Astrocyte (in vitro differentiated cells and primary cell): ENCODE data around the gene FRMD4A. TPM values are rescaled to one million over a fixed set of nuclear protein-coding genes. Genes with fewer than 3 reads are reported as not detected.
"Not testable (repeated sequence)": the region's sequence is repeated elsewhere in the genome, so short reads cannot be mapped to it uniquely, and the experiment has no call there.

Source experiments
- DNase-seq: peaks from one replicate; pipeline ENCODE4 v3.0.0-alpha.2; 2010; ENCODE audit warnings: low read depth
- FAIRE-seq: peaks from 2 replicates; lab custom pipeline; 2011; peaks lifted over from hg19 to GRCh38; lab: Jason Lieb, UNC
- H2AFZ ChIP-seq: 2 replicates; pipeline ENCODE4 v1.6.0; 2012; ENCODE audit warnings: low read depth, low read length, inconsistent platforms
- H3K27ac ChIP-seq: 2 replicates; pipeline ENCODE4 v1.5.1; 2011; ENCODE audit warnings: low read depth, low read length, inconsistent platforms
- H3K27me3 ChIP-seq: 2 replicates; pipeline ENCODE4 v1.6.0; 2011; ENCODE audit warnings: low read length, inconsistent platforms; ENCODE audit not compliant: insufficient read depth
- H3K36me3 ChIP-seq: 2 replicates; pipeline ENCODE4 v1.5.1; 2011; ENCODE audit warnings: low read length, inconsistent platforms; ENCODE audit not compliant: insufficient read depth
- H3K4me1 ChIP-seq: 2 replicates; pipeline ENCODE4 v1.5.1; 2011; ENCODE audit warnings: low read length, inconsistent platforms; ENCODE audit not compliant: insufficient read depth
- H3K4me2 ChIP-seq: 2 replicates; pipeline ENCODE4 v1.6.0; 2012; ENCODE audit warnings: low read length, inconsistent platforms
- H3K4me3 ChIP-seq: 2 replicates; pipeline ENCODE4 v1.5.1; 2011; ENCODE audit warnings: low read depth, mild to moderate bottlenecking, low read length, inconsistent platforms; ENCODE audit not compliant: insufficient read depth
- H3K79me2 ChIP-seq: 2 replicates; pipeline ENCODE4 v1.6.0; 2012; ENCODE audit warnings: mild to moderate bottlenecking, low read length, inconsistent platforms; ENCODE audit not compliant: insufficient read depth
- H3K9ac ChIP-seq: 2 replicates; pipeline ENCODE4 v1.6.0; 2012; ENCODE audit warnings: mild to moderate bottlenecking, low read length, inconsistent platforms
- H3K9me3 ChIP-seq: 2 replicates; pipeline ENCODE4 v1.5.1; 2012; ENCODE audit warnings: low read depth, mild to moderate bottlenecking, low read length, inconsistent platforms; ENCODE audit not compliant: insufficient read depth
- H4K20me1 ChIP-seq: 2 replicates; pipeline ENCODE4 v1.6.0; 2012; ENCODE audit warnings: low read length, inconsistent platforms; ENCODE audit not compliant: insufficient read depth
- H3K27ac Mint-ChIP-seq: one replicate; pipeline ENCODE4 v1.8.0; 2021; ENCODE audit warnings: mild to moderate bottlenecking, mixed read lengths; ENCODE audit not compliant: unreplicated experiment
- H3K27me3 Mint-ChIP-seq: one replicate; pipeline ENCODE4 v1.8.0; 2021; ENCODE audit warnings: low read depth, mixed read lengths; ENCODE audit not compliant: unreplicated experiment
- H3K36me3 Mint-ChIP-seq: one replicate; pipeline ENCODE4 v1.8.0; 2021; ENCODE audit warnings: low read depth, mixed read lengths; ENCODE audit not compliant: unreplicated experiment
- H3K4me1 Mint-ChIP-seq: one replicate; pipeline ENCODE4 v1.8.0; 2021; ENCODE audit warnings: low read depth, mixed read lengths; ENCODE audit not compliant: unreplicated experiment
- H3K4me3 Mint-ChIP-seq: one replicate; pipeline ENCODE4 v1.8.0; 2021; ENCODE audit warnings: mild to moderate bottlenecking, moderate library complexity, mixed read lengths; ENCODE audit not compliant: unreplicated experiment
- H3K9me3 Mint-ChIP-seq: one replicate; pipeline ENCODE4 v1.8.0; 2021; ENCODE audit warnings: mild to moderate bottlenecking, mixed read lengths; ENCODE audit not compliant: unreplicated experiment
- CTCF ChIP-seq: IDR thresholded peaks from 2 replicates; pipeline ENCODE4 v1.5.1; 2011; ENCODE audit warnings: low read depth, mild to moderate bottlenecking, inconsistent platforms, low read length, moderate library complexity; ENCODE audit not compliant: insufficient read depth
- EZH2 ChIP-seq: IDR thresholded peaks from 2 replicates; pipeline ENCODE4 v1.6.1; 2012; ENCODE audit warnings: mild to moderate bottlenecking, low read length, inconsistent platforms; ENCODE audit not compliant: insufficient read depth
- total RNA-seq: library from RNA; stranded (reverse); gene quantifications from 2 replicates; pipeline ENCODE4 v1.2.1, GENCODE V29; 2021

FRMD4A gene
- total RNA-seq, 1 donor from 2014 or later: 82.5 TPM

GRCh38 chr10:14068601-14069250 is 262.0 kb downstream of the FRMD4A start:
- FAIRE-seq: no peak
- Histone ChIP-seq H4K20me1 (no peaks in the 10 kb centered on the region), H3K9ac (no peak overlapping the region), H3K4me3 (no peak overlapping the region), H3K27me3 (no peaks in the 10 kb centered on the region), H3K4me1 (peaks cover 8% of the 10 kb centered on the region), H3K4me2 (no peak overlapping the region), H2AFZ (no peak overlapping the region), H3K27ac (no peak overlapping the region), H3K36me3 (no peaks in the 10 kb centered on the region), H3K9me3 (no peaks in the 10 kb centered on the region), H3K79me2 (no peaks in the 10 kb centered on the region)
- Mint-ChIP-seq H3K4me3 (no peak overlapping the region), H3K27me3 (peaks cover 3% of the 10 kb centered on the region), H3K9me3 (peaks cover 7% of the 10 kb centered on the region), H3K36me3 (peaks cover 4% of the 10 kb centered on the region), H3K4me1 (peaks cover 8% of the 10 kb centered on the region), H3K27ac (no peak overlapping the region)
- TF ChIP-seq EZH2: no peak
- TF ChIP-seq CTCF: no peak
- no peak for DNase-seq

GRCh38 chr10:14067638-14068037 is 263.1 kb downstream of the FRMD4A start:
- H2AFZ ChIP-seq, H3K27ac Mint-ChIP-seq, H3K36me3 Mint-ChIP-seq, H3K4me1 Mint-ChIP-seq, FAIRE-seq, H3K27ac ChIP-seq, H3K4me3 Mint-ChIP-seq, H3K9ac ChIP-seq, H3K9me3 Mint-ChIP-seq, H3K27me3 ChIP-seq, H3K79me2 ChIP-seq, H3K4me2 ChIP-seq, H3K27me3 Mint-ChIP-seq, H3K4me3 ChIP-seq, H3K36me3 ChIP-seq, H4K20me1 ChIP-seq, H3K4me1 ChIP-seq, DNase-seq, H3K9me3 ChIP-seq: not testable (repeated sequence)

GRCh38 chr10:14066106-14066505 is 264.6 kb downstream of the FRMD4A start:
- H3K4me3 Mint-ChIP-seq: no peak overlapping the region

More at GRCh38 chr10:14066106-14066505, 264.6 kb downstream of the FRMD4A start:
- no peak overlapping the region for H3K27ac Mint-ChIP-seq
- peaks cover 4% of the 10 kb centered on the region for H3K36me3 Mint-ChIP-seq
- H3K9ac ChIP-seq: no peak overlapping the region
- DNase-seq: no peak
- no peak for FAIRE-seq
- TF ChIP-seq EZH2: no peak
- TF ChIP-seq CTCF: no peak
- no peak overlapping the region for H3K4me3 ChIP-seq
- no peak overlapping the region for H3K4me2 ChIP-seq
- H3K36me3 ChIP-seq: no peaks in the 10 kb centered on the region
- H3K9me3 Mint-ChIP-seq: peaks cover 7% of the 10 kb centered on the region
- H3K27me3 ChIP-seq: no peaks in the 10 kb centered on the region
- no peaks in the 10 kb centered on the region for H3K79me2 ChIP-seq
- H3K9me3 ChIP-seq: no peaks in the 10 kb centered on the region
- no peaks in the 10 kb centered on the region for H4K20me1 ChIP-seq
- no peaks in the 10 kb centered on the region for H3K27me3 Mint-ChIP-seq
- H3K4me1 ChIP-seq: peaks cover 5% of the 10 kb centered on the region
- no peak overlapping the region for H2AFZ ChIP-seq
- H3K4me1 Mint-ChIP-seq: peaks cover 9% of the 10 kb centered on the region
- H3K27ac ChIP-seq: no peak overlapping the region
